GM18499 (cell line): Measurements from ENCODE around the gene SCARB2.
A peak's percentile ranks its signal among the peaks of the same experiment; 100 is the strongest.
"Not testable (repeated sequence)": the region's sequence is repeated elsewhere in the genome, so short reads cannot be mapped to it uniquely, and the experiment has no call there.

ENCODE experiments used
- ATAC-seq: cut with Tn5 transposase; IDR thresholded peaks from one replicate; pipeline ENCODE4 v1.9.1; 2021; ENCODE audit warnings: moderate number of reproducible peaks; ENCODE audit not compliant: insufficient read depth, unreplicated experiment

SCARB2 gene, protein sequence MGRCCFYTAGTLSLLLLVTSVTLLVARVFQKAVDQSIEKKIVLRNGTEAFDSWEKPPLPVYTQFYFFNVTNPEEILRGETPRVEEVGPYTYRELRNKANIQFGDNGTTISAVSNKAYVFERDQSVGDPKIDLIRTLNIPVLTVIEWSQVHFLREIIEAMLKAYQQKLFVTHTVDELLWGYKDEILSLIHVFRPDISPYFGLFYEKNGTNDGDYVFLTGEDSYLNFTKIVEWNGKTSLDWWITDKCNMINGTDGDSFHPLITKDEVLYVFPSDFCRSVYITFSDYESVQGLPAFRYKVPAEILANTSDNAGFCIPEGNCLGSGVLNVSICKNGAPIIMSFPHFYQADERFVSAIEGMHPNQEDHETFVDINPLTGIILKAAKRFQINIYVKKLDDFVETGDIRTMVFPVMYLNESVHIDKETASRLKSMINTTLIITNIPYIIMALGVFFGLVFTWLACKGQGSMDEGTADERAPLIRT

DNA sequence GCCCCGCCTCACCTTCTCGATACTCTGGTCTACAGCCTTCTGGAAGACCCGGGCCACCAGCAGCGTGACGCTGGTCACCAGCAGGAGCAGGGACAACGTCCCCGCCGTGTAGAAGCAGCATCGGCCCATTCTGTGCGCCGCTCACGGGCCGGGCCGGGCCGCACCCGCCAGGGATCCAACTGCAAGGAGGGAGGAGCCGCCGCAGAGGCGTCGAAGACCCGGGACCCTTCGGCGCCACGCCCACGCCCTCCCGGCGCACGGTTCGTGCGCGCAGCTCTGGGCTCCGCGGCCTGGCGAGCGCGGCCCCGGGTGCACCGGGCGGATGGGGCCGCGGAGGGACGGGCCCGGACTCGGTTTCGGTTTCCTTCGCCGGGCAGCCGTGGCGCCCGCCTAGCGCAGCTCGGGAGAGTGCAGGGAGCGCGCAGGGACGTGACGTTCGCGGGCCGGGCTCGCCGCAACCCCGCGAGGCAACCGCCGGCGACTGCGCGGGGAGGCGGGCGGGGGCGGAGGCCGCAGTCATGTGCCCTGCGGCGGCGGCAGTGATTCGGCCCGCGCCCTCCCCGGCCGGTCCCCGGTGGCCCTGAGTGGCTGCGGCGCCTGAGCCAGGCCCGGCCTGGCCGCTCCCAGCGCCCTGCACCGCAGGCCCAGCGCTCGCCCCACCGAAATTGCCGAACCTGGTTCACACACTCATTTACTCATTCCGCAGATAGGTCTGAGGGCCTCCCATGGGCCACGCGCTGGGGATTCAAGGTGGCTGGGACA, at the start of gene SCARB2:
Gene SCARB2, minus strand, starts transcription at position 410 of the 762 bp plus-strand sequence. Its CDS starts 281 bp downstream, at position 129.
- peak; percentile 46 for ATAC-seq

DNA sequence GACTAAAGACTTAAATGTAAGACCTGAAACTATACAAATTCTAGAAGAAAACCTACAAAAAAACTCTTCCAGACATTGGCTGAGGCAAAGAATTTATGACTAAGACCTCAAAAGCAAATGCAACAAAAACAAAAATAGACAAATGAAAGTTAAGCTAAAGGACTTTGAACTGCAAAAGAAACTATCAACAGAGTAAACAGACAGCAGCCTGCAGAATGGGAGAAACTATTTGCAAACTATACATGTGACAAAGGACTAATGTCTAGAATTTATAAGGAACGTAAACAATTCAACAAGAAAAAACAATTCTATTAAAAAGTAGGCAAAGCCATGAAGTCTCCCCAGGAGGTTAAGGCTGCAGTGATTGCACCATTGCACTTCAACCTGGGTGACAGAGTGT, 46.9 kb upstream of the SCARB2 start:
- no peak for ATAC-seq

DNA sequence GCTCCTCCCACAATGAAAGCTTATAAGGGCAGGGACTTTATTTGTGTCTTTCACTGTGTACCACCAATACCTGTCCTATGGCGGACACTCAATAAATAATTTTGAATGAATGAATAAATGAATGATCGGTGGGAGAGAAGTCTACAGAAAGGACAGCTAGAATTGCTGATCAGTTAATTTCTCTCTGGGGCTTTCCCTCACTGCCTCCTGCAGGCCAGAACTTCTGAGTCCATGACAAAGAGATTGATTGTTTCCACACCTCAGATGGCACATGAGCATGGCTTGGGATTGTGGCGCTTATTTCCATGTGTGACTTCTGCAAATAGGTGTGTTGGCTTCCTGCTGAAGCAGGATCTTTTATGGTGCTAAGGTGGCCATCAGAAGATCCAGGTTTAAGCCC, 44.2 kb upstream of the SCARB2 start:
- ATAC-seq, result no peak

DNA sequence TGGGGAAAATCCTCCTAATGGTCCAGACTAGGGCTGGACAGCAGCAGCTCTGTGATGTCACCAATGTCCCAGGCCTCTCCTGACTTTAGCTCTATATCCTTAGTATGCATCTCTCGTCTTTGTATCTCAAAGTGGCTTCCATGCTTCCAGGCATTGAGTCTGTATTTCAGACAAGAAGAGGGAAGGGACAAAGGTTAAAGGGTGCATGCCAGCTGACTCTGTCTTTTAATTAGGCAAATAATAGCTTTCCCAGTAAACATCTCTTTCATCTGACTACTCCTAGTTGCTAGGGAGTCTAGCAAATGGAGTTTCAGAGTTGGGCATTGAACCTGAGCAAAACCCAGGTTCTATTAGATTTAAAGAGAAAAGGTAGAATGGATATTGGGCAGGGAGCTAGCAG, 43.3 kb upstream of the SCARB2 start:
- no peak for ATAC-seq

DNA sequence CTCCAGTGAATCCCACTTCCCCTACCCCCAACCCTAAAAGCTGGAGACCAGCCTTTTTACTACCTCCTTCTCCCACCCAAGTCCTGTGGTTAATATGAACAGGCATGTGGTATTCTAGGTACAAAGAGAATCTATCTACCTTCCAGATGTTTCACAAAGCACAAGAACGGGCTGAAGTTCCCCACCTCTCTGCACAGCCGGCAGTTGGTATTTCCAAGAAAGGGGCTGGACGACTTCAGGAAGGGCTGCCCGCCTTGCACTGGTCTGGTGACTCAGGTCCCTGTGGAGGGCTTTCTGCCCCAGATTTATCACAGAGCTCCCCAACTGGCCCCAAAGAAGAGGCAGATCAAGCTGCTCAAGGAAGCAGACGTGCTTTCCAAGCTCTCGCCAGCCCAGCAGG, 42.4 kb upstream of the SCARB2 start:
- no peak for ATAC-seq

DNA sequence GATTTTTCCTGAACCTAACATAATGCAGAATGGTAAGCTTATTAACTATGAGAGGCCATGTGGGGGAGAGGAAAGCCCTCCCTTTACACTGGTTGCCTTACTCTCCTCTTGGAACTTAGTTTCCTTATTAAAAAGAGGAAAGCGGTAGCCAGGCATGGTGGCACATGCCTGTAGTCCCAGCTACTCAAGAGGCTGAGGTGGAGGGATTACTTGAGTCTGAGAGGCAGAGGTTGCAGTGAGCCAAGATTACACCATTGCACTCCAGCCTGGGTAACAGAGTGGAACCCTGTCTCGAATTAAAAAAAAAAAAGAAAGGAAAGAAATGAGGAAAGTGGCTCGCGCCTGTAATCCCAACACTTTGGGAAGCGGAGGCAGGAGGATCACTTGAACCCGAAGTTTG, 39.9 kb upstream of the SCARB2 start:
- no peak for ATAC-seq

DNA sequence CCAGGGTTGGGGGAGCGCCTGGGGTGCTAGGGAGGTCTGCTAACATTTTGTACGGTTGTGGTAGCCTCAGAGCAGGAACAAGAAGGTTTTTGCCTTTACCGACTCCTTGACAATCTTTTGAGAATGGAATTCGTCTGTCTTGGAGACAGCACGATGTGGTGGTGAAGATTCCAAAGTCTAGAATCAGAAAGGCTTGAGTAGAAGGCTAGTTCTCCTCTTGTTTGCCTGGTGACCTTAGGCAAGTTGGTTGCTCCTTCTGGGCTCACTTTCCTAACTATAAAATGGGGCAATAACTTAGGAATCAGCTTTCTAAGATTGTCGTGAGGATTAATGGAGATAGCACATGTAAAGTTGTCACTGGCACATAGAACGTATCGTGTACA, 38.6 kb upstream of the SCARB2 start:
- no peak for ATAC-seq

DNA sequence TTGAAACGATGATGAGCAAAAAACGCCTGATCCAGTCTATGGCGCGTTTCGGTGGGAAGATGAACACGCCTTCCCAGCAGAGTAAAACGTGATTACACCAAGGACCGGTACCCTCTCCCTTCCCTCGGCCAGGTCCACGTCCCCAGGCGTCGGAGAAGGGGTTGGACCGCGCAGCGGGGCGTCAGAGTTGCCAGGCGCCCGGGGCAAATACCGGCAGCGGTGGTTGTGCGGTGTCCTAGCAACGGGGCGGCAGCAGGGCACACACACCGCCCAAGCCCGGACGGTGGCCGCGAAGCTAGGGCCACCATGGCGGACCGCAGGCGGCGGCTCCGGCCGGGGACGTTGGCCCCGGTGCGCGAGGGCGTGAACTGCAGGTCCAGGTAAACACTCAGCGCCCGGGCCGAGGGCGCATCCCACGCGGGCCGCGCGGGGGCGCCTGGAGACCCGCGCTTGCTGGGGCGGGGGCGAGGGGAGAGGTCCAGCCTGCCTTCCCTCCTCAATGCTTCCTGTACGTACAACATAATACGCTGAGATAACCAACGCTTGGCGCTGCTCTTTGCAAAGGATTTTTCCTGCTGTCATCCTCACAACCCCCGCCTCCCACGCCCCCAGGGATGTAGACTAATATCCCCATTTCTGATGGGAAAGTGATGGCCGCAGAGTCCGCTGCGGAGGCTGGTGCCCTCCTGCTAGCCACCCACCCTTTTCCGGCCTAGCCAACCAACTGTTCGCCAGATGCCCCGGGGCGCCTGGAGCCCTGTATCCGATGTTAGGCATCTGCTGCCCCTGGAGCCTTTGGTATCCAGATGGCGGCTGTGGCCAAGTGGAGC, 38.0 kb upstream of the SCARB2 start, which contains the start of gene FAM47E:
Gene FAM47E, plus strand, starts transcription at position 281 of the 830 bp plus-strand sequence. Its CDS starts 26 bp downstream, at position 307.
- ATAC-seq, result no peak

DNA sequence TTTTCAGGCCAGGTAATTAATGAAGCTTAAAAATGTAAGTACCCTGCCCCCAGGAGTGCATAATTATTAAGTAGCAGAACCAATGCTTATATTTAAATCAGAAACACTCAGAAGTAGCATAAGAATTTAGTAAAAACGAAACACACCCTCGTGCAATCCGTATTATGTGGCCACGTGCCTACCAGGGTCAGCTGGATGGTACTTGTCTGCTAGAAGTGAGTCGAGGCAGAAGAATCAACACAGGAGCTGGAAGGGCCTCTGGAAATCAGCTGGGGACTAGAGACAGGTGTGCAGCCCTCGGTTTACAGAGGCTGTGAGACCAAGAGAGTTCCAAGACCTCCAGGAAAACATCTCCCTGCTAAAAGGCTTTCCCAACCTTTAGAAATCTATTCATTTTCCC, 37.3 kb upstream of the SCARB2 start:
- no peak for ATAC-seq

DNA sequence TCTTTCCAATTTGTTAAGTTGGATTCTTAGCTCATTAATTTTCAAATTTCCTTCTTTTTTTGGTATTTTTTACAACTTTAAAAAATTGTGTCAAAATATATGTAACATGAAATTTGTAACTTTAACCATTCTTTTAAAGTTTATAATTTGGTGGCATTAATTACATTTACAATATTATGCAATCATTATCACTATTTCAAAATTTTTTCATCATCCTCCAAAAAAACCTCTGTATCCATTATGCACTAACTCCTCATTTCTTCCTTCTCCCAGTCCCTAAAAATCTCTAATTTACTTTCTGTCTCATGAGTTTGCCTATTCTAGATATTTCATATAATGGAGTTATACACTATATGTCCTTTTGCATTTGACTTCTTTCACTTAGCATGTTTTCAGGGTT, 33.2 kb upstream of the SCARB2 start:
- no peak for ATAC-seq

DNA sequence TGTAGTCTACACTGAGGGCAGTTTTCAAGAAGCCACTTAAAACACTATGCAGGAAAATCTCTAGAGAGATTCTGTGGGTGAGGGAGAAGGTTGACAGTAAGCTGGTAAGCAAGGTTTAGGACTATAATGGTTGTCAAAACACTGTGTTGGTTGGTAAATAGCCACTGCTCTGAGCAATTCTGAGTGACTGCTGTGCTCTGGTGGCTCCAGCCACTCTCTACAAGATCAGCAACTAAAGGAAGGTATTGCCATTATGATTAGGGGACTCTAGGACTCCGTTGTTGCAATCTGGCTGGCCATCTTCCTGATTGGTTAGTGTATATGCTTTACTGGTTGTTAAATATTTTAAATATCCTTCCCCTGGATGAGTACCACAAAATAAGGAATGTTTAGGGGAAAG, 32.4 kb upstream of the SCARB2 start:
- no peak for ATAC-seq

DNA sequence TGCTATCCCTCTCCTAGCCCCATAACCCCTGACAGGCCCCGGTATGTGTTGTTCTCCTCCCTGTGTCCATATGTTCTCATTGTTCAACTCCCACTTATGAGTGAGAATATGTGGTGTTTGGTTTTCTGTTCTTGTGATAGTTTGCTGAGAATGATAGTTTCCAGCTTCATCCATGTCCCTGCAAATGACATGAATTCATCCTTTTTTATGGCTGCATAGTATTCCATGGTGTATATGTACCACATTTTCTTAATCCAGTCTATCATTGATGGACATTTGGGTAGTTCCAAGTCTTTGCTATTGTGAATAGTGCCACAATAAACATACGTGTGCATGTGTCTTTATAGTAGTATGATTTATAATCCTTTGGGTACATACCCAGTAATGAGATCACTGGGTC, 30.3 kb upstream of the SCARB2 start:
- ATAC-seq, result not testable (repeated sequence)

DNA sequence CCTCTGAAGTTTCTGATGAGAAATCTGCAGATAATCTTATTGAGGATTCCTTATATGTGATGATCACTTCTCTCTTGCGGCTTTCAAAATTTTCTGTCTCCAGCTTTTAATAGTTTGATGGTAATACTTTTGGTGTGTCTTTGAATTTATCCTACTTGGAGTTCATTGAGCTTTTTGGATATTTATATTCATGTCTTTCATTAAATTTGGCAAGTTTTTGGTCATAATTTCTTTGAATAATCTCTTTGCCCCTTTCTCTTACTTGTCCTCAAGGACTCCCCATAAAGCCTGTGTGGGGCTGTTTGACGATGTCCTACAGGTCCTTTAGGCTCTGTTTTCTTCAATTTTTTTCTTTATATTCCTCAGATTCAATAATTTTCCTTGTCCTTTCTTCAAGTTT, 26.6 kb upstream of the SCARB2 start:
- ATAC-seq, result no peak

DNA sequence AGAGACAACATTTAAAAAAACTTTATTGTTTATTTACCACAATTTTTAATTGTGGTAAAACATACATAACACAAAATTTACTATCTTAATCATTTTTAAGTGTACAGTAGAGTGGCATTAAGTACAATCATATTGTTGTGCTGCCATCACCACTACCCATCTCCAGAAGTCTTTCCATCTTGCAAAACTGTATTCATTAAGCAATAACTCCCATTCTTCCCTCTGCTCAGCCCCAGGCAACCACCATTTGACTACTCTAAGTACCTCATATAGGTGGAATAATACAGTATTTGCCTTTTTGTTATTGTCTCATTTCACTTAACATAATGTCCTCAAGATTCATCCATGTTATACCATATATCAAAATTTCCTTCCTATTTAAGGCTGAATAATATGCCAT, 25.1 kb upstream of the SCARB2 start:
- no peak for ATAC-seq

DNA sequence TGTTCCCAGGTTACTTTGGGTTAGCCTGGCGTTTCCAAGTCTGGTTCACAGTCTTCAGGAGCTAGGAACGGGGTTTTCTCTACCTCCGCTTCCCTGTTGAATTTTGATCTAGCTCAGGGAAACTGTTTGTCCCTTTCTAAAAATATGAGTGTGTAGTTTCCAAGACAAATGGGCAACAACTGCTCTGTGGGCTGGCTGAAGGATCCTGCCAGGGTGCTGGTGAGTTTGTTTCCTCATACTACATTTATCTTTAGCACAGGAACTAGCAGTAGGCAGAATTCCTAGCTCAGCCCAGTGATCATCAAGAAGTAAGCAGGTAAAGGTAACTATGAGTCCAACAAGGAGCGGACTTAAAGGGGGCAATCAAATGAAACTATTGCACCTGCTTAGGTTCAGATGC, 24.6 kb upstream of the SCARB2 start:
- ATAC-seq, result no peak

DNA sequence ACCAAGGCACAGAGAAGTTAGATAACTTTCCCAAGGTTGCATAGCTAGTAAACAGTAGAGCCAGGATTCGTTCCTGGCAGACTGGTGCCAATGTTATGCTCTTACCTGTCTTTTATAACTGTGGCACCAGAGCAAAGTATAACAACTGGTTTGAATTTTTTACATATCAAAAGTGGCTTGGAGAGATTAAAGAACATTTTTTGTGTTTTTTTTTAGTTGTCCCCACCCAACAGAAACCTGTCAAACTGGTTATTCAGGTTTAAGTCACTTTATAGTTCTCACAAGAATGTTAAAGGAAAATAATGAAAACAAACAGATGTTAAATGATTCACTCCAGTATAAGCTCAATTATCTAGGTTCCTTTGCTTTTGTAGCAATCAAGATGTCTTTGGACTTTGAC, 22.3 kb upstream of the SCARB2 start:
- ATAC-seq, result no peak

DNA sequence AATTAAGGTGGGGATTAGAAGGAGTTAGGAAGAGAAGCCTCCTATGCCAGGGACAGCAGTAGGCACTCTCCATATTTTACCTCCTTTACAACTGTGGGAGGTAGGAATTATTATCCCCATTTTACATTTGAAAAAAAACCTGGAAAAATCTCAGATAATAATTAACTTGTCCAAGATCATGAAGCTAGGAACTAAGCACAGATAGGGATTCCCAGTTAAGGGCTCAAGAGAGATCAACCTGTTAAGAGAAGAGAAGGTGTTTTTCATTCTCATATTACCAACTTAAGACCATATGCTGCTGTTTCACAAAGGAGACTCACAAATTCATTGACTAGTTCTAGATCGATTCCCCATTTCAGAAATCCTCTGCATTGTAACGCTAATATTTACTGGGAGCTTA, 21.8 kb upstream of the SCARB2 start:
- ATAC-seq, result no peak

DNA sequence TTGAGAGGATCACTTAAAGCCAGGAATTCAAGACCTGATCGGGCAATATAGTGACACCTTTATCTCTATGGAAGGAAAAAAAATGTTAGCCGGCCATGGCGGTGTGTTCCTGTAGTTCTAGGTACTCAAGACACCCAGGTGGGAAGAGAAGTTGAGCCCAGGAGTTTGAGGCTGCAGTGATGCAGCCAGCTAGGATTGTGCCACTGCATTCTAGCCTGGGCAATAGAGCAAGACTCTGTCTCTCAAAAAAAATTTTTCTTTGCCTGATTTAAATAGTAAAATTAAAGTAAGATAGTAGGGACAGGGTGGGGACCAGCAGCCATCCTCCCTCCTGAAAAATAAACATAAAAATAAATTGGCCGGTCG, 21.0 kb upstream of the SCARB2 start:
- no peak for ATAC-seq

DNA sequence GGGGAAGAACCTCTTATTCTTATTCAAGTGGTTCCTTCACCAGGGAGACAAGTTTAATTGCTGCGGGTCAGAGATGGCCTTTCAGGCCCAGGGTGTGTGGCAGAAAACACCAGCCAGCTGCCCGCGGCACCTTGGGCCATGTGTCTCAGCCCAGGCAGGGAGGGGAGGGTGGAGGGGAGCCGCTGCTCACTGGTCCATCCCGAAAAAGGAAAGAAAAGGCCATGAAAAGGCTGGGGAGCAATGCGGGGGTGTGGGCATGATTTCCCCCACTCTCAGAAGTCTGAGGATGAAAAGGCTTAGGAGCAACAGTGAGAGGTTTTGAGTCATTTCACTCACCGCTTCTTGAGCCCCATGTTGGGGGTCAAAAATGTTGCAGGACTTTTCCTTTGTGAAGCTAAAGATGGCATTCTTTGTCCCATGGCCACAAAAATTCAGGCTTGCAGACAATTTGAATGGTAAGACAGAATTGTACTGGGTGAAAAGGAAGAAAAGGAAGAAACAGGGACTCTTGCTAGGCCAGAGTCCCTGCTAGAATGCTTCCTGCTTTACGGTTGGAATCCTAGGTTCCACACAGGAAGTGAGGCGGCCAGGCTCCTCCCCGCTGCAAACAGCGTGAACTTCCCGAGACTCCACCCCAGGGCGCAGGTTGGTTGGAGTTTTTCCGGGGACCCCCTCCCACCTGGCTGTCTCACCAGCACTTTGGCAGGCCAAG, 20.5 kb upstream of the SCARB2 start:
- ATAC-seq, result no peak

DNA sequence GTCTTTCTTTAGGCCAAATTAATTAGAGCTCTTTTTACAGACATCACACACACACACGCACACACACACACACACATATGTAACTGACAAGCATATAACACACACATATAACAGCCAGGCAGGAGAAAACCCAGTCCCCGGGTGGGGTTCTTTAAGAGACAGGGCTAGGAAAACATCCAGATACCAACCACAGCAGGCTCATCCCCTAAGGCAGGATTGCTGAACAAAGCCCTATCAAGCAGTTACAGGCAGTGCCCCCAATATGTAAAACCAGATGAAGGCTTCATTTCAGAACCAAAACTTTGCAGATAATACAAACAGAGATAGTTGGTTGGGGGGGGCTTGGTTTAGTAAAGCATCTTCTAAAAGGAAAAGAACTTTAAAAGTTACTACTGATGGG, 19.9 kb upstream of the SCARB2 start:
- ATAC-seq, result no peak
